ENCODE results near the gene FRMD4A. TPM values are rescaled to one million over a fixed set of nuclear protein-coding genes. Genes with fewer than 3 reads are reported as not detected.
A peak's percentile ranks its signal among the peaks of the same experiment; 100 is the strongest.

FRMD4A gene
- total and polyA plus RNA-seq, 11 donors: 12.2 to 58.1 (median 28.1) TPM

DNA sequence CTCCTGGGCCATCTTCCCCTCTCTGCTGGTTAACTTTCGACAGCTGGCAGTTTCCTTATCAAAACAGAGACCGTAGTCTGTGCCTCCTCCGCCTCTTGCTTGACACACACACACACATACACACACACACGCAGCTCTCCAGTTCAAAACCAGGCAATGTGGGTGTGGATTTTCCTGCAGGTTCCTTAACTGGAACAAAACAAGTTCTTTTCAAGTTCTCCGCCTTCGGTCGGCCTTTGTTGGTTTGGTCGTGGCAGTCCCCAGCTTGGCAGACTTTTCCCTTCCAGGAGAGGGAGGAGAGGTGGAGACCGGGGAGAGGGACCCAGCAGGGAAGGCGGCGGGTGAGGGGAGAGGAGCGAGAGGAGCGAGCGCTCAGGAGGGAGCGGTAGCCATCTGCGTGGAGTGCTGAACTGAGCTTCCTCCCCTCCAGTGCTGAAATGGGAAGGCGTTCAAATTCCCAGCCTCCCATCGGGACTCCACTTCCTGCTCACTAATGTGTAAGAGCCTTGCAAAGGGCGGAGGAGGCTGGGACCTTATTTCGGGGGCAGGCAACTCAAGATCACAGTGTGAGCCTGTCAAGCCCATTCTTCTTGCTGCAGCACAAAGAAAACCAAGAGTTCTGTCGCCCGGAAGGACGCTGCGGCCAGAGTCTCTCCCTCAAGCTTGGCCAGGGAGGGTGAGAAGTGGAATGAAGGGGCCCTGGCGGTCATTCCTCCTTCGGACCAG lies 623.4 kb downstream of the FRMD4A start:
- DNase-seq: peak; percentile 86 to 93 (median 91)
- Histone ChIP-seq H3K4me1 (peaks cover 4 to 92% (median 58%) of the 10 kb centered on the region in 12 donors), H3K27me3 (no peaks in the 10 kb centered on the region), H3K27ac (peak overlapping the region; percentile 60 to 91 (median 82)), H3K9me3 (no peaks in the 10 kb centered on the region), H3K4me3 (peak overlapping the region; percentile 16 to 78 (median 63)), H3K36me3 (peaks cover 0 to 7% (median 0%) of the 10 kb centered on the region in 9 donors)
- 0 to 3% (median 0%) methylated on average over 21 to 26 of the region's 26 CpGs for WGBS, 4 donors
- peak; percentile 81 to 92 (median 92) for ATAC-seq
- TF ChIP-seq POLR2A (IDR thresholded peaks at IDR 0.05) (peak in 1 of 2 donors; percentile 31), CTCF (IDR thresholded peaks at IDR 0.05) (peak in 3 of 12 donors; percentile 4 to 18 (median 8))
- intact Hi-C loops (cut with DNase I): loop anchor here in 5 of 10 donors (1.0 to 10.0 kb wide), 6 partner anchors 22 to 70 kb away; no protein-coding TSS in a partner anchor

- Histone ChIP-seq H3K27ac (peak overlapping the region; percentile 60 to 91 (median 82)), H3K27me3 (no peaks in the 10 kb centered on the region), H3K36me3 (peaks cover 0 to 7% (median 0%) of the 10 kb centered on the region in 9 donors), H3K4me1 (peaks cover 0 to 94% (median 65%) of the 10 kb centered on the region in 12 donors), H3K9me3 (no peaks in the 10 kb centered on the region), H3K4me3 (peak overlapping the region; percentile 16 to 78 (median 63))
- ATAC-seq (peak in 3 of 4 donors; percentile 1 to 11 (median 8)), DNase-seq (no peak)
- intact Hi-C loops (cut with DNase I): loop anchor here in 5 of 10 donors (1.0 to 10.0 kb wide), 6 partner anchors 21 to 71 kb away; no protein-coding TSS in a partner anchor
- TF ChIP-seq POLR2A (IDR thresholded peaks at IDR 0.05) (no peak), CTCF (IDR thresholded peaks at IDR 0.05) (no peak)
- WGBS, 4 donors: 16 to 49% (median 23%) methylated on average over 10 of the region's 10 CpGs
Observed at GRCh38 chr10:13706604-13707003, 624.1 kb downstream of the FRMD4A start.

- Histone ChIP-seq H3K4me1 (peaks cover 0 to 94% (median 66%) of the 10 kb centered on the region in 12 donors), H3K27me3 (no peaks in the 10 kb centered on the region), H3K36me3 (peaks cover 0 to 9% (median 3%) of the 10 kb centered on the region in 9 donors), H3K9me3 (no peaks in the 10 kb centered on the region), H3K4me3 (peak overlapping the region in 11 of 12 donors; percentile 24 to 78 (median 64)), H3K27ac (peak overlapping the region; percentile 46 to 91 (median 82))
- no peak for ATAC-seq
- 56 to 66% (median 62%) methylated on average over 4 of the region's 4 CpGs for WGBS, 4 donors
- intact Hi-C loops (cut with DNase I): loop anchor here in 5 of 10 donors (5.0 to 10.0 kb wide), 5 partner anchors 34 to 71 kb away; no protein-coding TSS in a partner anchor
- no peak for TF ChIP-seq CTCF (IDR thresholded peaks at IDR 0.05)
- TF ChIP-seq POLR2A (IDR thresholded peaks at IDR 0.05): no peak
- no peak for DNase-seq
Observed at GRCh38 chr10:13706175-13706574, 624.5 kb downstream of the FRMD4A start.

All from heart left ventricle (tissue), 16 donors.